GM21526 (cell line): ENCODE data around the gene MYO5B.

Source experiments
- ATAC-seq: cut with Tn5 transposase; IDR thresholded peaks from one replicate; pipeline ENCODE4 v1.9.1; 2021; ENCODE audit warnings: moderate library complexity; ENCODE audit not compliant: unreplicated experiment, low FRiP score

MYO5B gene

DNA sequence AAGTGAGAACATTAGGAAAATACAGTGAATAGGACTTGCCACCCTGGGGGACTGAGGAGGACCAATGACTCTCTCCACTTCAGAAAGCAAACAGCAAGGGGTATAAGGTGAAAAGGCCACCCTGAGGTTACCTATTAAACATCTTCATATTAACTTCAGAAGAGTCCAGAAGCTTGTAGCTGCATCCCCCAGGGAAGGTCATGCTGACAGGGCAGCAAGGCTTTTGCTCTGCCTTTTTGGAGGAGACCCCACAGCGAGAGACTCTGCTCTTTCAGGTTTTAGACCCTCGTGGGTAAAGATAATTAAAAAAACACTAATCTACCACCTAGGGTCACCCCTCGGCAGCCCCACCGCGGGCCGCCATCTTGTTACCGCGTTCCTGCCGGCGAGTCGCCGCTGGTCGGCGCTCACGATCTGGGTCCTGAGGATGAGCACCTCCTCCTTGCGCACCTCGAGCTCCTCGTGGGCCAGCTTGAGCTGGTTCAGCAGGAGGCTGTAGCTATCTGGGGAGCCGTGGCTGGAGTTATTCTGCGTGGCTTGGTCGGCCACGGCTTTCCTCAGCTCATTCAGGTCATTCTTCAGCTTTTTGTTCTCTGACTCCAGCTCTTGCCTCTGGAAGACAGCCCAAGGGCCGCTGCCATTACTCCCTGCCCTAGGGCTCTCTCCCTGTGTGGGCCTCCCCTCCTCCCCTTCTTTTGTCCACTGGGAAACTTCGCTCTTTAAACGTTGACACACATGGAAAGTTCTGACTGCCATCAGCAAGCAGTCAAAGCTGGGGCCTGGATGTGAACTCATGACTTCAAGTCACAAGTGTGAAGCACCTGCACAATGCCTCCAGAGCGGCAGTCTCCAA, 331.0 kb downstream of the MYO5B start:
- no peak for ATAC-seq

DNA sequence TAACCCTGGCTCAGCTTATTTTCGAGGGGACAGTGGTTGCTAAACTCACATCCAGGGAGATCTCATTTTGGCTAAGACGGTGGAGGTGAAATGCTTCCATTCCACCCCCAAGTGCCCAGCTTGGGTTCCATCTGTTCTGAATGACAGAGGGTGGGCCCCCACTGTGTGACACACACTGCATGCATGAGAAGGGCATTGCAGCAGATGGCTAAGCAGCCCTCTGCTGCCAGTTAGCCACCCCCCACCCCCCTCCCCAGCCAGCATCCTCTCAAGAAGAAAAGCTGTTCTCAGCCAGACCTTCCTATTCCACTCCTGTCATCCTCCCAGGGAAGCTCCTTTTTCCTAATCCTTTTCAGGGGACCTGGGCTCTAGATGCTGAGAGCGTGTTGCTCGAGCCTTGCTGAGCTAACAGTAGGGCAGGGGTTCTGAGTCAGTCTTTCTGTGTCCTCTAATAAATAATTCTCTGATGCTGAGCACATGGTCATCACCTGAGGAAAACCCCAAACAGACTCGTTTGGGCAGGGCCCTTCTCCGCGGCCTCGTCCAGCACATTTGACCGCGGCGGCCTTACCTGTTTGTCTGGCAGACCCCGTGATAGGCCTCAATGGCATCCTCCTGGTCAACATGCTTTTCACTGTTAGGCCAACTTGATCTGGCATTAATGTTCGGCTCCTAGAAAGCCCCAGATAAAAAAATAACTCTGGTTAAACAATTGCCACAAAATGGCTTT, 332.1 kb downstream of the MYO5B start:
- ATAC-seq, result no peak

DNA sequence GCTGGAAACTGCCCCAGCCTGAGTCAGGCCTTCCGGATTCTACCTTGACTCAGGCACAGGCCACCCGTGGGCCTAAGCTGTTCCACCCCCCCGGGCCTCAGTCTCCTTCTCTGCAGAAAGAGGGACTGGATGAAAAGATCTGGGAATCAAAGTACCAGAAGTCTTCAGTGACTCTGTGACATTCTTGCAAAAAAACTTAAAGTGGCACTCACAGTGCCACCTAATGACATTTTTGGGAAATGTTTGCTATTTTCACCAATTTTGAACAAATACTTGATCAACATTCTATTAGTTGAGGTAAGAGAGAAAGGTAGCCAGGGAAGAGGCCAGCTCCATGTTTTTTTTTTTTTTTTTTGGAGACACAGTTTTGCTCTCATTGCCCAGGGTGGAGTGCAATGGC, 333.3 kb downstream of the MYO5B start:
- no peak for ATAC-seq

DNA sequence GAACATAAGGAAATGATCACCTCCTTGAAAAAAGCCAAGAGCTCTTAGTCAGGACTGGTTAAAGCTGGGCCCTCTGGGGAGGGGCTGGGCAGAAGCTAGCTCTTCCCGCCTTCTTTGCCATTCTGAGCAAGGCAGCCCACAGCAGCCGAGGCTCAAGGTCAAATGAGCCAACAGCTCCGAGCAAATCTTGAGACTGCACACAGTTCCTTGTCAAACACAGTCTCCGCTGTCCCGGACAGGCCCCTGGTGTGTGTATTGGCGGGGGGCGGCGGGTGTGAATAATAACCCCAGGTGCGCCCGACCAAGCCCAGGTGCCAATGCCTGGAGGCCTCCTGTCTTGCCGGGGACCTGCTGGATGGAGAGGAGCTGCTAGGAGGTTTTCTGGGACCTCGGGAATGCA, 335.2 kb downstream of the MYO5B start:
- ATAC-seq, result no peak

DNA sequence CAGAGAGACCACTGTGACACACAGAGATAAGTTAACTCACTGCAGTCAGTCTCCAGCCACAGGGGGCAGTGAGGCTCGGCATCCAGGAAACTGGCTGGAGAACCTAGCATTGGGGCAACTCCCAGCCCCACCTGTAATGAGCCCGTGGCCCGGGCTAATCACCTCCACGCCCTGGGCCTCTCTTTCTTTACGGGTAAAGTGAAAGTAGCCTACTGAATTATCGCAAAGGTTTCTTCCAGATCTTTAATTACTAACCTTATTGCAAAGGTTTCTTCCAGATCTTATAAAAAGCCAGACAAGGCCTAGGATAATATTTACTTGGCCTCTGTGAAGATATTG, 336.0 kb downstream of the MYO5B start:
- no peak for ATAC-seq

DNA sequence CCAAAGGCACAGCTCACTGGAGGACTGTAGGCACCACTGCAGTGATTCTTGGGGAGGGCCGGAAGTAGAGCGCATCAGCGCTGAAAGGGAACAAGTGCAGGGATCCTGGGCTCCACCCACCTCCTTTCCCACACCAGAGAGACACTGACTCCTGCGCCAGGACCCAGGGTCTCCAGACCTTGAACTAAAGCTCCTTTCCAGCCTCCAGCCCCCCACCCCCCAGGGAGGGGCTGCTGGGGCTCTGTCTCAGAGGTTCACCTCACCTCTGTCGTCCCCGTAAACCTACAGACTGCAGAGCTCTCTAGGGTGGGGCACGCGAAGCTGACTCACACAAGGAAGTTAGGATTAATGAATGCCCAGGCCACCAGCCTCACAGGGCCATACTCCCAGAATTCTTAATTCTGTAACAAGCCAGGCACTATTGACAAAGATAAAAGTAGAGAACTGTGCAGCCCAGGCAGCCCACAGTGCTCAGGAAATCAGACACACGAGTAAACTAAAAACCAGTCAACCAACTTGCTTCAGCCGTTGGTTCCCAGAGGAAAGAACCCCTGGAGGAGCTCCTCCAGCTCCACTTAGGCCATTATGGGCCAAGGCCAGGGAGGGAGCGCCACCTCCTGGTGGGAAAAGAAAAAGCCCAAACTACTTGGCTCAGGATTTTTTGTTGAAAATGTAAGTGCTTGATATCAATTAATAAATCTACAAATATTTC, 336.5 kb downstream of the MYO5B start:
- no peak for ATAC-seq

DNA sequence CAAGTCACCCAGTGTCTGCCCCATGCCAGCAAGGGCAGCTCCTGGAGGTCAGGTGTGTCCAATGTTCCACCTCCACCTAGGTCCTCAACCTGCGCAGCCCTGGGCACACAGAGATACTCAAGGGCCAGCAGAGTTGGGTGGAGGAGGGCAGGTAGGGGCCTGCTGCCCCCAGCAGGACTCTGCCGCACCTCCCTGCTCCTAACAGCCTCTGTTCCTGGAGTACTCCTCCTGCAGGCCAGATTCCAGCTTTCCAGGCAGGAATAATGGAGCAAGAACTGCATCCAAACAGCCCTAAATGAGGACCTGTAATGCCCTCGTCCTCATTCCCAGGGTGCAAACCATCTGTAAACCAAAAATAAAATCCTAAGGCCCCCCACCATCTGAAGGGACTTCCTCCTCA, 337.2 kb downstream of the MYO5B start:
- ATAC-seq, result no peak

DNA sequence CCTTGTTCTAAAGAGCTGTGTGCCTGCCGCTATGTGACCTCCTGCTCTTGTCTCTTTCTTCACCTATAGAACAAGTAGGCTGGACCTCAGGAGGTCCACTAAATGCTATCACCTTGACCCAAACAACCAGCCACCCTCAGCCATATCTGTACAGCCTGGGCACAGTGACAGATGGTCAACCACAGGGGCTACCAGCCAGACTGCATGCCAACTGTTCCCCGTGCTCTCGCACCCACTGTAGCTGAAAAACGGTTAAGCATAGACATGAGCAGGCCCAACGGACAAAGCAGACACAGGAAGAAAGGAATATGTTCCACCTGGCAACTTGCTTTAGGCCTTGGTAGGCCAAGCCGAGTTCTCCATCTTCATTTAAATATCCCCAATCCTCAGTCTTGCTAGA, 338.5 kb downstream of the MYO5B start:
- ATAC-seq, result no peak

DNA sequence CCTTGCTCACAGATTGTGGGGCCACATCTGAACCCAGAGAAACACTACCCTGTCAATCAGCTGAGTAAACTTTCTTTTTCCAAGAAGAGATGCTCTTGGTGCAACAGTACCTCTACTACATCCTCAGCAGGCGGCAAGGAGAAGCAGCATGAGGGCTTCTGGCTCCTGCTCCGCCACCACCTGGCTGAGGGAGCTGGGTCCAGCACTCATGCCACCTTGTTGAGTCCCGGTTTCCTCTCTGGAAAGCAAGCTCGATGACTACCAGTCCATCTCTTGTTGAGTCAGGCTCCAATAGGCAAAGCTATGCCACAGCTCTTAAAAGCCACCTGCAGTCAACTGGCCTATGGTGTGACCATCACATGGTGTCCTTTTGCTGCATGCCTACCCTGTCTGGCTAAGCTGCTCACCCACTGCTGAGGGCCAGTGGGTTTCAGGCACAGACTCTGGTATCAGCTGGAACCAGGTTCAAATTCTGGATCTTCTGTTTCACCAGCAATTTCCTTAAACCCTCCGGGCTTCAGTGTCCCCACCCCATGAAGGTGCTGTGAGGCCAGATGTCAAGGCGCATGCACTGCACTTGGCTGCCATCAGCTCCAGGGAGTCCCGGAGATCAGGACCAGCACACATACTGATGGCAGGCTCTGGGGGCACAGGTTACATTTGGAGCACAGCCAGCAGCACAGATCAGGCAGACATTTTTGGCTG, 339.1 kb downstream of the MYO5B start:
- ATAC-seq, result no peak

DNA sequence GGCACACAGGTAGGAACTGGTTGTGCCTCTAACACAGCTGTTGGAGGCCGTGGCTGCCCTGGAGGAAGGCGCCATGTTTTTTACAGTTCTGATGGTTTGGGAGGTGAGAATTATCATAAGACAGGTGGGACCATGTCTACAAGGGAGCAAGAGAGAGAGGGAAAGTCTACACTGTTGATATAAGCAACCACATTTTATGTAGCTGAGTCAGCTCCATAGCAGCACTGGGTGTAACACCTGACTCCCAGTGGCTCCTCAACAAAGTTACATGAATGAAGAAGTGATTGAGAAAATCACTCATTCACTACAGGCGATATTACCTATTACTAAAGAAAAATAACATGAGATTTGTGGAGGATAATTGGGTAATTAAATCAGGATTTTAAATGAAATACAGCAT, 340.3 kb downstream of the MYO5B start:
- no peak for ATAC-seq

DNA sequence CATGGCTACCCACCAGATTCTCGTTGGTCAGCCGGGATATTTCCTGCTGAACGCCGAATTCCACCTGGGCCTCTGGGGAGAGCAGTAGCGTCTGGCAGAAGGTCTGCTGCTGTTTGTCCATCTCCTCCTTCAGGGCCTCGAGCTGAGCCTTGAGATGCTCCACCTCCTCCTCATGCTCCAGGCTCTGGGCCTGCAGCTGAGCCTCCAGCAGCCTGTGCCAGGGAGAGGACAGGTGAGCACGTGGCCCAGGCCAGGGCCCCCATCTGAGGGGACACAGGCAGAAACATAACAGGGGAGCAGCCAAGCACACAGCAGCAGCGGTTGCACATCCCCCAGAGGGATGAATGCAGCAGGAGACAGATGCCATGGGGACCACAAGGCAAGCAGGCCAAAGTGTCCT, 341.5 kb downstream of the MYO5B start:
- no peak for ATAC-seq

DNA sequence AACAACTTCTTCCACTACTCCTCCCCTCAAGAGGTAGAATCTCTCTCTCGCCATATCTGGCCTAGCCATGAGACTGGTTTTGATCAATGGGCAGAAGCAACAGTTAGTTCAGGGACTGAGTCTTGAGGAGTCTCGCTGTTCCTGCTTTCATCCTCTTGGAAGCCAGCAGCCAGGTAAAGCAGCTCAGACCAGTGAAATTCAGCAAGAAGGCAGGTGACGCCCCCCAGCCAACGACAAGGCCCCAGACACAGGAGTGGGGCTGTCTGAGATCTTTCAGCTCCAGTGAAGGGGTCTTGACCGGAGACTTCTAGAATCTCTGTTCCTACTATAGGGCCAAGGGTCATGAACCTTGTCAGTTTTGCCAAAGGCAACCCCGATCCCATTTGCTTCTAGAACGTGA, 341.9 kb downstream of the MYO5B start:
- ATAC-seq, result no peak

DNA sequence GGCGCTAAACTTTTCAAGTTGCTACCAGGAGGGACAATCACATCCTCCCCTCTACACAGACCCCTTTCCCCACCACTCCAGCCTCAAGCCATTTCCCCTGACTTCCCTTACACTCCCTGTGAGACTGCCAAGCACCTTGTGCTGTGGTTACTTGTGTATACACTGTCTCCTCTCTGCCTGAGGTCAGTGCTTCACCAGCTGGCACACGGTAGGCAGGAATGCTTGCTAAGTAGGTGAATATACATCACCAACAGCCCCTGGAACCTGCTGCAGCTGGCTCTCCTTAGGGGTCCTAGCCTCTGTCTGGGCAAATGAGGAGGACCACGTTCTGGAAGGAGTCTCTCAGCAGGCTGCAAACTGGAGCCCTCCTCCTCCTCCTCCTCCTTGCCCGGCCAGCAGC, 343.3 kb downstream of the MYO5B start:
- no peak for ATAC-seq

DNA sequence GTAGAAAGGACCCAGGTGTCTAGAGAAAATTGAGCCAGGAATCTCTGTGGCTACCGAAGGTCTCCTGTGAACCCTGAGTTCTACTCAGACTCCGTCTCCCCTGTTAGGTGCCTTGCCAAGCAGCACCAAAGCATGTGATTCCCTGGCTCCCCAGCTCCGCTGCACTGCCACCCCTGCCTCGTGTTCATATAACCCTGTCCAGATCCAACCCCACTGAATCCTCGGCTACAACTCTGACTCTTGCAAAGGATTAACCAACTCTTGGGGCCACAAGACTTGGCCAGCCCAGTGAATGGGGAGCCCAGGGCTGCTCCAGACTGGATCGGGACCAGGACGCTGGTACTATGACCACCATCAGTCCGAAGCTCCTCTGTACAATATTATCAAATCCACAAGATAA, 344.3 kb downstream of the MYO5B start:
- ATAC-seq, result no peak

DNA sequence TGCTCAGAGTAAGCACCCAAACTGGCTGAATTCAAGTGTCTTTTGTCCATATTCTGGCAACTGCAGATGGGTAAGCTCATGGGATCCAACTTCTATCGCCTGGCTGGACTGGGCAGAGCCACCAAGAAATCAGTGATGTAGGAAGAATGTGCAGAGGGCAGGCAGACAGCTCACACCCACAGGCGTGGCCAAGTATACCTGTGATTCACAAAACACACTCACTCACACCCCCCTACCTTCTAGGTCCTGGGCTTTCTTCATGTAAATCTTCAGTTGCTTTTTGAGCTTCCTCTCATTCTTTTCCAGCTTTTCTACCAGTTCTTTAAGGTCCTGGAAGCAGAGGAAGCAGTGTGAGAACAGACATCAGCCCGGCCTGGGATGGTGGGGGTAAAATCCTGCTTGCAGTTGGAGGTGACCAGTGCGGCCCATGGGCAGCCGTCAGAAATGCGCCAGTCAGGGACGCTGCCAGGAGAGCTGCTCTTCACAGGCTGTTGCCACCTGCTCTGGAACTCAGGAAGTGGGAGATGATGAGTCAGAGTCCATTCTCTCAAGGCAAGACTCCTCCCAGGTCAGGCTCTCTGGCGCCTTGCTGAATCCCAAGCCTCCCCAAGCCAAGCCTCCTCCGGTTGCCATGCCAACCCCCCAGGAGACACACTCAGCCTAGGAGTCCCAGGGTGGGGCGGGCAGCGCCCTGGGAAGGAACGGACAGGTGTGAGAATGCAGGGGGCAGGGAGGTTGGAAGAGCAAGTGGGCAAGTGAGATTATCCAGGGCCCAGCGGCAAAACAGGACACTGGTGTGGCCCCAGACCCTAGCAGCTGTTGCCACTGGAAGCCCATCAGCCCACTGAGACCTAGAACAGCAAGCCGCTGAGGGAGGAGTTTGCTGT, 345.4 kb downstream of the MYO5B start:
- ATAC-seq, result no peak

DNA sequence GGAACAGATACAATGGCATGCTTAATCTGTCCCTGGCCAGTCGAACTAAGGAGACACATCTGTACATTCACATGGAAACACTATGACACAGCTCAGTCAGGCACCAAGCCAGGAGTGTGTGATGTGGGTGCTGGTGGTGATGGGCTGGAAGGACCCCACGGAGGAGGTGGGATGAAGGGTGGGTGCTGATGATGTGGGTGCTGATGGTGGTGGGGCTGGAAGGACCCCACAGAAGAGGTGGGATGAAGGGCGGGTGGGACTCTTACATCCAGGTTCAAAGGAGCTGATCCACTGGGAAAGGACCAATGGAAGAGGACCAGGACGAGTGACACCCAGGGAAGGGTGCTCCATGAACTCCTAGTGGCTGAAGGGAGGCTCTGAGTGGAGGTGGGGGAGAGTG, 346.8 kb downstream of the MYO5B start:
- ATAC-seq, result no peak

DNA sequence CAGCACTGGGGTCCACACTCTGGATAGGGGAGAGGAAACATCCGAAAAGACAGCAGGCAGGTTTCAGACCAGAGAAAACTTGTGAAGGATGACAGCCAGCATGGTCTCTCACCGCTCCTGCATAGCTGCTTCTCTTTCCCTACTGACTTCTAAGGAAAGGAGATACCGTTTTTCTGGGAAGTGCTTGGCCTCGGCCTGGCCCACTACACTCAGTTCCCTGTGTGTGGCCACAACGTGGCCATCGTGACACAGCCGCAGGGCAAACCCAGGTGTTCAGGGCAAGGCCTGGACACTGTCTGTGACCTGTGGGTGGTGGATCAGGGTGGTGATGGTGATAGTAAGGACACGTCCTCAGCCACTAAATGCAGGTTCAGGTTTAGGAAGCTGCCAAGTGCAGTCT, 347.4 kb downstream of the MYO5B start:
- no peak for ATAC-seq

DNA sequence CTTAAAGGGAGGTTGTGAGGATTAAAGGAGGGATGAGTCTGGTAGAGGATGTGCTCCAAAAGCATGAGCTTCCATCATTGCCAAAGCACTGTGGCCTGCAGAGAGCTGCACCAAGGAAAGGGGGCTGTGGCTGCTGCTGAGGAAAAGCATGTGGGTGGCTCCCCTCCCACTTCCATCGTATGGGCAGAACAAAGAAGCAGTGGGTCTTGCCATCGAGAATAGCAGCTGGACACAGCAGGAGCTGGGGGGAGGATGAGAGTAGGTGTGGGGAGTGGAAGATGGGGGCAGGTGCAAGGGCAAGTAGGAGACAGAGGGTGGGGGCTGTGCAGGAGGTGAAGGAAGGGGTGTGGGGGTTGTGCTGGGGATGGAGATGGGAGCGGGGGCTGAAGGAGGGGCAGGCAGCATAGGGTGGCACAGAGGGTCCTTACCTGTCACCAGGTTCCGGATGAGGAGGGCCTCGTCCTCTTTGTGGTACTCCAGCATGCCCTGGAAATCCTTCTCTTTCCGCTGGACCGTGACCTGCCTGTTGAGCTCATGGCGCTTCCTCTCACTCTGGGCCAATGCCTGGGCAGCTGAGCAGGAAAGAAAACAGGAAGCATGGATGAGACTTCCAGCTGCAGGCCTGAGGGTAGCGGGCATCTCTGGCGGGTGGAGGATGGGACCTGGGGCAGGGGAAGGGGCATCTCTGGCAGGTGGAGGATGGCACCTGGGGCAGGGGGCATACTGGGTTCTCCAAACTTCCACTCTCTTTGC, 348.1 kb downstream of the MYO5B start:
- no peak for ATAC-seq

DNA sequence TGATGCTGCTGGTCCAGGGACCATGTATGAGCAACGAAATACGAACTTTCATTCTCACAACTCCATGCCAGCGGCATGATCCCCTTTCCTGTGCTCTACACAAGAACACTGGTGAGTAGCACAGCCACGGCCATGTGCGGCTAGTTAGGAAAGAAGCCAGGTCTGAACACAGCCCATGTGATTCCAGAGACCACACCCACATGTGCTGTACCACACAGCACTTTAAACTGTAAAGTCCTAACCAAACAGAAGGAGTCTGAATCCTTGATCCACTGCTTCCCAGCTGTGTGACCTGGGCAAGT, 348.6 kb downstream of the MYO5B start:
- ATAC-seq, result no peak
